Liver (tissue), 3 donors: Measurements from ENCODE around the gene GPR176.

ENCODE experiments used
- ATF3 ChIP-seq: IDR thresholded peaks from 2 replicates; pipeline ENCODE4 v1.6.1; 2016; ENCODE audit warnings: antibody characterized with exemption
- CTCF ChIP-seq: fragments of 150-350 bp; IDR thresholded peaks from 2 replicates; pipeline ENCODE4 v1.5.1; 2017; ENCODE audit warnings: improper control_type of control experiment, low read depth, low read length; ENCODE audit not compliant: missing input control
- RAD21 ChIP-seq, 2 donors: IDR thresholded peaks; 2 replicates each; pipeline ENCODE4 v1.6.1; 2016; ENCODE audit warnings: antibody characterized with exemption in 2 of 2, mild to moderate bottlenecking in 2 of 2
- REST ChIP-seq: IDR thresholded peaks from 2 replicates; pipeline ENCODE4 v1.6.1; 2016; ENCODE audit warnings: antibody characterized with exemption, mild to moderate bottlenecking
- YY1 ChIP-seq: IDR thresholded peaks from 2 replicates; pipeline ENCODE4 v1.6.1; 2016; ENCODE audit warnings: antibody characterized with exemption, mild to moderate bottlenecking
- donor health status: healthy.
- donor health status: healthy.

DNA sequence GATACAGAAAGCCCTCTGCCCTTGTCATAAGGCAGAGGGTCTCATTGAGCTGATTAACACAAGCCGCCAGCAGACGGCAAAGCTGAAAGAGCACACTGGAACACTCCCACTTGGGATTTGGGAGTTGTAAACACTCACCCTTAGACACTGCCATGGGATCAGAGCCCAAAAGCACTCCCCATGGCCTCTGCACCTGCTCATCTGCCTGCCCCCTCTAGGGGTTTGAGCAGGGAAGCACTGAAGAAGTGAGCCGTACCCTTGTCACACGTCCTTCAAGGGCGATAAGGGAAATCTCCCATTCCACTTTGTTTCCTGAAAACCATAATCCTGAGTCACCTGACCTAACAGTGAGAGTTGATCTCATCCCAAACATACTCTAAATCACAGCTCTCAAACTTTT, 152.1 kb downstream of the GPR176 start:
- TF ChIP-seq REST (no peak), CTCF (no peak), ATF3 (no peak), RAD21 (IDR thresholded peaks at IDR 0.05) (no peak), YY1 (no peak)
